OCI-LY7 (cell line): ENCODE measurements around the gene ADGRD2. TPM values are rescaled to one million over a fixed set of nuclear protein-coding genes. Genes with fewer than 3 reads are reported as not detected.

Source experiments
- BruUV-seq: library from RNA; stranded (reverse); fragments of 400-500 nt; replicated peaks from 2 replicates; lab custom pipeline; 2021; lab: Mats Ljungman, UMichigan
- CTCF ChIA-PET: fragments of 300-600 bp; sonication (Branson Sonifier 250); formaldehyde crosslinking; loops from one replicate; lab custom pipeline; 2022; ENCODE audit warnings: antibody characterized with exemption; ENCODE audit not compliant: unreplicated experiment; lab: Charles Lee
- POLR2A ChIA-PET: fragments of 300-600 bp; sonication (Branson Sonifier 250); formaldehyde crosslinking; loops from one replicate; lab custom pipeline; 2022; ENCODE audit warnings: antibody characterized with exemption; lab: Charles Lee
- DNase-seq: peaks from one replicate; pipeline ENCODE4 v3.0.0-alpha.2; 2015; ENCODE audit warnings: low spot score
- H2AFZ ChIP-seq: fragments of 200-600 bp; sonication (generic), shearing (Covaris generic); 2 replicates; pipeline ENCODE4 v1.6.1; 2014; ENCODE audit warnings: mild to moderate bottlenecking, antibody characterized with exemption, low read length, moderate library complexity
- H3K27ac ChIP-seq: fragments of 200-600 bp; sonication (generic); 2 replicates; pipeline ENCODE4 v1.5.1; 2014; ENCODE audit warnings: mixed run types, low read depth, mild to moderate bottlenecking, moderate library complexity, low read length, inconsistent platforms; ENCODE audit not compliant: poor library complexity, severe bottlenecking
- H3K36me3 ChIP-seq: fragments of 200-600 bp; sonication (generic); 2 replicates; pipeline ENCODE4 v1.6.1; 2014; ENCODE audit warnings: mild to moderate bottlenecking, antibody characterized with exemption, low read length, moderate library complexity, mixed read lengths; ENCODE audit not compliant: insufficient read depth
- H3K4me1 ChIP-seq: fragments of 200-600 bp; sonication (generic); 2 replicates; pipeline ENCODE4 v1.5.1; 2014; ENCODE audit warnings: mild to moderate bottlenecking, low read length; ENCODE audit not compliant: insufficient read depth, poor library complexity, severe bottlenecking
- H3K4me2 ChIP-seq: fragments of 200-600 bp; sonication (generic); 2 replicates; pipeline ENCODE4 v1.6.1; 2014; ENCODE audit warnings: mild to moderate bottlenecking, low read length
- H3K4me3 ChIP-seq: fragments of 200-600 bp; sonication (generic); 2 replicates; pipeline ENCODE4 v1.5.1; 2014; ENCODE audit warnings: mild to moderate bottlenecking, low read depth, low read length; ENCODE audit not compliant: poor library complexity, severe bottlenecking
- H3K79me2 ChIP-seq: fragments of 200-600 bp; sonication (generic); 2 replicates; pipeline ENCODE4 v1.6.1; 2016; ENCODE audit warnings: low read depth, mild to moderate bottlenecking, low read length, moderate library complexity, mixed read lengths; ENCODE audit not compliant: insufficient read depth
- H3K9me2 ChIP-seq: fragments of 200-600 bp; sonication (generic); 2 replicates; pipeline ENCODE4 v1.6.1; 2016; ENCODE audit warnings: mild to moderate bottlenecking, low read length, mixed read lengths; ENCODE audit not compliant: insufficient read depth
- H3K9me3 ChIP-seq: fragments of 200-600 bp; sonication (generic); 2 replicates; pipeline ENCODE4 v1.6.1; 2014; ENCODE audit warnings: mild to moderate bottlenecking, mixed run types, low read length, mixed read lengths
- H4K20me1 ChIP-seq: fragments of 200-600 bp; sonication (generic); 2 replicates; pipeline ENCODE4 v1.6.1; 2014; ENCODE audit warnings: mild to moderate bottlenecking, antibody characterized with exemption, low read length, moderate library complexity, mixed read lengths; ENCODE audit not compliant: insufficient read depth
- EZH2phosphoT487 ChIP-seq: fragments of 200-600 bp; sonication (generic); IDR thresholded peaks from 2 replicates; pipeline ENCODE4 v1.6.1; 2018; ENCODE audit warnings: low read depth, borderline replicate concordance, mild to moderate bottlenecking, mixed run types, antibody characterized with exemption, low read length, moderate library complexity, mixed read lengths
- intact Hi-C: fragments of 100-400 bp; cut with micrococcal nuclease; formaldehyde crosslinking; loops from one replicate; pipeline ENCODE4 v1.10.0; 2022; ENCODE audit not compliant: unreplicated experiment
- total RNA-seq, 2 experiments: library from RNA; depleted of rRNA in 1 of 2; stranded (reverse); fragments of >200 nt in 1 of 2; shearing (Covaris generic) in 1 of 2; gene quantifications; 2 replicates each; pipeline ENCODE4 v1.2.3, GENCODE V29; 2014 to 2022
- TF ChIP-seq, protein P1 (sequence below): fragments of 200-600 bp; sonication (generic); conservative IDR thresholded peaks from 2 replicates; pipeline ENCODE4 v1.5.1; 2014; ENCODE audit warnings: mild to moderate bottlenecking, antibody characterized with exemption, low read length, moderate library complexity, mixed read lengths

The ADGRD2 gene
- total RNA-seq, 2 experiments from 2014 or later: not detected

DNA sequence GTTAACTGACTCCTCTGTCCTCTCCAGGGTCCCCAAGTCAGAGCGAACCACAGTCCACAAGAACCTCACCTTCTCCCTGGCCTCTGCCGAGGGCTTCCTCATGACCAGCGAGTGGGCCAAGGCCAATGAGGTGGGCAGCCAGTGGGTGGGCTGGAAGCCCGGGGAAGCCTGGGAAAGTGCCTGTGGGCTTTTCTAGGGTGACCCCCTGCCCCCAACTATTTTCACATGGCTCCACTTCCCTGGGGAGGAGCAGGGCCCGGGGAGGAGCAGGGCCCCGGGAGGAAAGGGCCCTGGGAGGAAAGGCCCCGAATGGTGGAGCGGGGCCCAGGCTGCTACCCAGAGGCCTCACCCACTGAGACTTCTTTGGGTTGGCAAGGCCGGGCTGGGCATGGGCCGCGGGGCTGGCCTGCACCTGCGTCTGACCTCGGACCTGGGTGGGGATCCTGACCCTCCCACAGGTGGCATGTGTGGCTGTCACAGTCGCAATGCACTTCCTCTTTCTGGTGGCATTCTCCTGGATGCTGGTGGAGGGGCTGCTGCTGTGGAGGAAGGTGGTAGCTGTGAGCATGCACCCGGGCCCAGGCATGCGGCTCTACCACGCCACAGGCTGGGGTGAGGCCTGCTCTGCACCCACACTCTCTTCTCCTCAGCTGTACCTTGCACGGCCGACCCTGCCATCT is 17.9 kb downstream of the ADGRD2 start:
- Histone ChIP-seq H3K4me1 (no peaks in the 10 kb centered on the region), H3K4me3 (no peak overlapping the region), H3K9me3 (no peaks in the 10 kb centered on the region), H3K4me2 (no peak overlapping the region), H3K79me2 (no peaks in the 10 kb centered on the region), H3K9me2 (no peaks in the 10 kb centered on the region), H2AFZ (no peak overlapping the region), H4K20me1 (no peaks in the 10 kb centered on the region), H3K27ac (no peak overlapping the region), H3K36me3 (no peaks in the 10 kb centered on the region)
- peak; percentile 17 for DNase-seq
- POLR2A ChIA-PET: no interaction called here
- TF ChIP-seq, protein P1, sequence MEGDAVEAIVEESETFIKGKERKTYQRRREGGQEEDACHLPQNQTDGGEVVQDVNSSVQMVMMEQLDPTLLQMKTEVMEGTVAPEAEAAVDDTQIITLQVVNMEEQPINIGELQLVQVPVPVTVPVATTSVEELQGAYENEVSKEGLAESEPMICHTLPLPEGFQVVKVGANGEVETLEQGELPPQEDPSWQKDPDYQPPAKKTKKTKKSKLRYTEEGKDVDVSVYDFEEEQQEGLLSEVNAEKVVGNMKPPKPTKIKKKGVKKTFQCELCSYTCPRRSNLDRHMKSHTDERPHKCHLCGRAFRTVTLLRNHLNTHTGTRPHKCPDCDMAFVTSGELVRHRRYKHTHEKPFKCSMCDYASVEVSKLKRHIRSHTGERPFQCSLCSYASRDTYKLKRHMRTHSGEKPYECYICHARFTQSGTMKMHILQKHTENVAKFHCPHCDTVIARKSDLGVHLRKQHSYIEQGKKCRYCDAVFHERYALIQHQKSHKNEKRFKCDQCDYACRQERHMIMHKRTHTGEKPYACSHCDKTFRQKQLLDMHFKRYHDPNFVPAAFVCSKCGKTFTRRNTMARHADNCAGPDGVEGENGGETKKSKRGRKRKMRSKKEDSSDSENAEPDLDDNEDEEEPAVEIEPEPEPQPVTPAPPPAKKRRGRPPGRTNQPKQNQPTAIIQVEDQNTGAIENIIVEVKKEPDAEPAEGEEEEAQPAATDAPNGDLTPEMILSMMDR: no peak
- no peak for TF ChIP-seq EZH2phosphoT487
- intact Hi-C loops: no loop called here
- no TSS peak for BruUV-seq
- CTCF ChIA-PET: no interaction called here

DNA sequence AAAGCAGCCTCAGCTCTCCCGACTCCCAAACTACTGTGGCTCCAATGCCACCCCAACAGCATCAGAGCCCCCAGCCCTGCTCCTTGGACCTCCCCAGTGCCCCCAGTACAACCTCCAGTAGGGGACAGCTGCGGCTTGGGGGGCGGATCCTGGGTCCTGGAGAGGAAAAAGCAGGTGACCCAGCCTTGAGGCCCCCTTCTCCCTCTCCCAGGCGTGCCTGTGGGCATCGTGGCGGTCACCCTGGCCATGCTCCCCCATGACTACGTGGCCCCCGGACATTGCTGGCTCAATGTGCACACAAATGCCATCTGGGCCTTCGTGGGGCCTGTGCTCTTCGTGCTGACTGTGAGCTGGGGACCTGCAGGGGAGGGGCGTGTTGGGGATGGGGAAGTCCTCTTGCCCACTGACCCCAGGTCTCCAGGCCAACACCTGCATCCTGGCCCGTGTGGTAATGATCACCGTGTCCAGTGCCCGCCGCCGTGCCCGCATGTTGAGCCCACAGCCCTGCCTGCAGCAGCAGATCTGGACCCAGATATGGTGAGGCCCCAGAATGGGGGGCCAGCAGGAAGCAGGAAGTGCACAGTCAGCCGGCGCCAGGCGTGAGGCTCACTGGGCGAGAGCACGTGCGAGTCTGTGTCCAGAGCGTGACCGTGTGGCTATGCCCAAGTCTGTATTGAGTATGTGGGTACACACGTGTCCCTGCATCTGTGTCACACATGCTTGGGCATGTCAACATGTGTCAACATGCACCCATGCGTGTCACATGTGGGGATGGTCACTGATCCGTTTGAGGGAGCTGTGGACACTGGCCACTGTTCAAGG is 19.0 kb downstream of the ADGRD2 start:
- TF ChIP-seq EZH2phosphoT487: no peak
- TF ChIP-seq, protein P1: no peak
- H3K36me3 ChIP-seq: no peaks in the 10 kb centered on the region
- H3K4me1 ChIP-seq: no peaks in the 10 kb centered on the region
- H3K9me3 ChIP-seq: no peaks in the 10 kb centered on the region
- no peak for DNase-seq
- no peaks in the 10 kb centered on the region for H3K79me2 ChIP-seq
- BruUV-seq: no TSS peak
- H3K27ac ChIP-seq: no peak overlapping the region
- H3K4me3 ChIP-seq: no peak overlapping the region
- no peaks in the 10 kb centered on the region for H4K20me1 ChIP-seq
- ChIA-PET CTCF (no interaction called here), POLR2A (no interaction called here)
- intact Hi-C loops: no loop called here
- no peak overlapping the region for H3K4me2 ChIP-seq
- no peaks in the 10 kb centered on the region for H3K9me2 ChIP-seq
- H2AFZ ChIP-seq: no peak overlapping the region
